Prostate gland (tissue), 2 donors: ENCODE data around the gene GCM1.
"Not testable (repeated sequence)": the region's sequence is repeated elsewhere in the genome, so short reads cannot be mapped to it uniquely, and the experiment has no call there.

Source experiments
- CTCF ChIP-seq, 4 experiments: fragments of 200-600 bp in 2 of 4; fragments of 450-650 bp in 2 of 4; sonication (generic) in 2 of 4; IDR thresholded peaks; 1 replicate in 3 of 4; 2 replicates in 1 of 4; pipeline ENCODE4 v1.5.1; 2016 to 2019; ENCODE audit warnings: antibody characterized with exemption in 4 of 4, mild to moderate bottlenecking in 2 of 4, moderate library complexity in 2 of 4
- POLR2A ChIP-seq: fragments of 450-650 bp; IDR thresholded peaks from one replicate; pipeline ENCODE4 v1.6.1; 2016; ENCODE audit warnings: antibody characterized with exemption, mild to moderate bottlenecking
- POLR2AphosphoS5 ChIP-seq: sonication (generic); formaldehyde crosslinking; IDR thresholded peaks from one replicate; pipeline ENCODE4 v1.6.1; 2017; ENCODE audit warnings: antibody characterized with exemption

- TF ChIP-seq POLR2A; CTCF (IDR thresholded peaks at IDR 0.05); POLR2AphosphoS5: not testable (repeated sequence)
Measured at GRCh38 chr6:53155279-53155678, 6.6 kb upstream of the GCM1 start.
